Inflammatory macrophage treated with lipopolysaccharide for 1 hour (primary cell): ENCODE measurements around the gene SLC5A6.

Experiments used
- DNase-seq, 2 donors: peaks; one replicate each; pipeline ENCODE4 v3.0.0-alpha.2; 2020 to 2022

The SLC5A6 gene

DNA sequence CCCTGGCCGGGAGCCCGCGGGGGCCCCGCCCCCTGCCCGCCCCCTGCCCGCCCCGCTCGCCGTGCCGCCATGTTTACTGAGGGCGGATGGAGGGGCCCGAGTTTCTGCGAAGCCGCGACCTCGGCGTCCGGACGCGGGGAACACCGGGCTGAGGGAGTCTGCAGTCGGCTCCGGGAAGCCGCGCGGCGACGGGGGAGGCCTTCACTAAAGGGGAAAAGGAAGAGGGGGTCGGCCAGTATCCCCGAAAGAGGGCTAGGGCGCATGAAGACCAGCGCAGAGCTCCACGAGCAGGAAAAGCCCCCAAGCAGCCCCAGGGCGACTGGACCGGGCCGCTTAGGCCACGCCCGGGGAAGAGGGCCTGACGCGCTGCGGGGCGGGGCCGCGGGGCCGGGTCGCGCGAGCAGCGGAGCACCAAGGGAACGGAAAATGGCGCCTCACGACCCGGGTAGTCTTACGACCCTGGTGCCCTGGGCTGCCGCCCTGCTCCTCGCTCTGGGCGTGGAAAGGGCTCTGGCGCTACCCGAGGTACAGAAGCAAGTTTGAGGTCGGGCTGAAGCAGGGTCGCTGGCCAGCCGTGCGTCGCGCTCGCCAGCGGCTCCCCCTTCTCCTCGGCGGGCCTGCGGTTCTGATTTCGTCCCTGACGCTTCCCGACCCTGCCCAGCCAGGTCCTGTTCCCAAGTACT, at the start of gene SLC5A6, which contains the start of gene ATRAID:
Gene SLC5A6, minus strand, starts transcription at position 326 of the 683 bp plus-strand sequence. CDS start 4,618 bp downstream, outside the sequence.
Gene ATRAID, plus strand, starts transcription at position 99 of the 683 bp plus-strand sequence. Its CDS starts 328 bp downstream, at position 427.
- peak; percentile 88 to 95 for DNase-seq

DNA sequence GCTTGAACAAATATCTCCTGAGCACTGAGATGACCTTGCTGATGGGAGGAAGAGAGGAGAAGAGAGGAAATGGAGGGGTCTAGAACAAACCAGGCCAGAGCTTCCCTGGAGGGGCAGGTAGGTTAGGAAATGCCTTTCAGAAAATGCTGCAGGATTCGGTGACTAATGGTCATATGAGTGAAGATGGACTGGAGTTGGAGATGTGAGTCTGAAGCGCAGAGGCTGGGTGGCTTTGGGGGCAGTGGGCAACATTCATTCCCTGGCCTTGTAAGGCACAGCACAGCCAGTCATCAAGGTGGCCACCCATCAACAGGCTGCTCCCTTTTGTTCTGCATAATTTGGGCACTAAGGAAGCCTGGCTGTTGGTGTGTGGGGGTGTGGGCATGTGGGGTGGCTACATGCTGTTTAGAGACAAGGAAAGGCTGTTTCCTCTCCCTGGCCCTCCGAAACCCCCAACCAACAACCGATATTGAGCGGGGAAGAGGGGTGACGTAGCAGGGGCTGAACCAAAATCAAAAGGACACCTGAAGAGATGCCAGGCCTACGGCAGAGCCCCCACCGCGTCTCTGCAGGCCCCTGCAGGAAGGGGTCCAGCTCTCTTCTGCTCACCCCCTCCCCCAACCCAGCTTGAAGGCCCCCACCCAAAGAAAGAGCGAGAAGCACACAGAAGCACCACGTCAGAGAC, 49.3 kb upstream of the SLC5A6 start:
- no peak for DNase-seq

DNA sequence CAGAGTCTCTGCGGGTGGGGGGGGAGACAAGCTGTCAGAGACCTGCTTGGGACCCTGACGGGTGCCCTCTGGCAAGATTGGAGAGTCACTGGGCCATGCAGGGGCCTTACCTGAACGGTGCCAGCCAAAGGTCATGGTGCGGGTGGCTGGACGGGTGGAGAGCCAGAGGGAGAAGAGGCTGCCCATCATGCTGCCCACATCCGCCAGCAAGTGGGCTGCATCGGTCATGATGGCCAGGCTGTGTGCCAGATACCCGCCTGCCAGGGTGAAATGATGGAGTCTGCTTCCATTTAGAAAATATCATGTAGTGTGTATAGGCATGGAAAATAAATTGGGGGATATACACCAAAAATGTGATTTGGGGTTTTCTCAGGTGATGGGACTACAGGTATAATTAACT, 46.0 kb upstream of the SLC5A6 start:
- DNase-seq, result no peak

DNA sequence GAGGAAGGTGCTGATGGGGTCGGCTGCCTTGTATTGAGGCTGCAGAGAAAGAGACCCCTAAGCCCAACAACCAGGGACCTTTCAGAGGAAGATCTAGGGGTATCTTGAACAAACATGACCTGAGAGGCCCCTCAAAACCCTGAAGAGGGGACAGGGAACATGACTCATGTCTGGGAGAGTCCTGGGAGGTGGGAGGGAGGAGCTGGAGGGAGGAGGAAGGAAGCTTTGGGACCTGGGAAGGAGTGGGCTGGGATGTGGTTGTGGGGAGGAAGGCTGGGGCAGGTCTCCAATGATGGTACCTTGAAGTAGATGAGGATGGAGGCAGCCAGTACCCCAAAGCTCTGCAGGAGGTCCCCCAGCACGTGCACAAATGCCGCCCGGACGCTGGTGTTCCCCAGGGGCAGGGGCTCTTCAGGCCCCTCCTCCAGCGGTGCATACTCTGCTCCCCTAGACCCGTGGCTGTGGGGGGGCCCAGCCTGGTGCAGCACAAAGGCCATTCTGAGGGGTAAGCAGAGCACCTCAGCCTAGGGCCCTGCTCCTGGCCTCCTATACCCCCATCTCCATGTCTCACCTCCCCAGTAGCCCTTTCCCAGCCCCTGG, 44.9 kb upstream of the SLC5A6 start:
- DNase-seq, result no peak

DNA sequence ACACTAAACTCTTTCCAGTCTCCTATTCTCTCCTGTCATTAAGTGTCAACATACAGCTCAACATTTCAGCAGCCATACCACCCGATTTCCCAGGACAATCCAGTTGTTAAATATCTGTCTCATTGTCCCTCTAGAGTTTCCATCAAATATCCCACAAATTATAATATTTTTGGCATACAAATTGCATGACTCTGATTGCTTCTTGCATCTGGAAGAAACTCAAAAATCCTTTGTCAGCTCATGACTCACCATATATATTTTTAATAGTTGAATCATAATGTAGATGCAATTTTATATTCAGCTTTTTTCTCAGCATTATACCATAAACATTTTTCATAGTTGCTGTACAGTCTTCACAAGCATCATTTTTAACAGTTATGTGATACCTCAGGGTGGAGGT, 43.6 kb upstream of the SLC5A6 start:
- DNase-seq, result no peak

DNA sequence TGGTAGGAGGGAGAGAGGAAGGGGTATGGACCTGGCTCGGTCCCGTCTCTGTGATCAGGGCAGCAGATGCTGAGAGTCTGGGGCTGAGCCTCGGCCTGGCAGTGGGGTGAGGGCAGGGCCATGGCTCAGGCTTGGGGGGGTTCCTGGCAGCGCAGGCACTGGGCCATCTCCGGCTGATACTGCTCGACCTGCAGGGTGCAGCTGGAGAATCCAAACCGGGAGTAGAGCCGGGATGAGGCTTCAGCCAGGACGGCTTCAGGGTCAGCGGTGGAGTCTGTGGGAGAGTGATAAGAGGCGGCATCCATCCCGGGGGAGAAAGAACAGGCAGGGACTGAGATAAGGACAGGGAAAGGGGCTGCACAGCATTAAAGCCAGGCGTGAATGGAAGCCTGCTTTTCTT, 43.1 kb upstream of the SLC5A6 start:
- no peak for DNase-seq

DNA sequence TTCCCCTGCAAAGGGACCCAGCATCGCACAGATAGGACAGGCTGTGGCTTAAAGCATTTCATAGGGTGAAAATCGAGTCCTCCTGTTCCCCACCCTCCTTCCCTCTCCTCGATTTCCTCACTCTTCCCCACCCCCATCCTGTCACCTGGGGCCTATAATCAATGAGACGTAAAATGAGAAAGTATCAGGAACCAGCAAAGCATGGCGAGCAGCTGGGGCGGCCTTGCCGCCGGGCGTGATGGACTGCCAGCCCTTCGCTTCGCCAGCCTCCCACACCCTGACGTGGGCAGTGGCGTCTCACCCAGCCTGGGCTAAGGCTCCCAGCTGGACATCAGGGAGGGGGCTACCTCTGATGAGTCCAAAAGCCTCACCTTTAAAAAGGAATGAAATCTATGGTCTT, 39.7 kb upstream of the SLC5A6 start:
- DNase-seq, result no peak

DNA sequence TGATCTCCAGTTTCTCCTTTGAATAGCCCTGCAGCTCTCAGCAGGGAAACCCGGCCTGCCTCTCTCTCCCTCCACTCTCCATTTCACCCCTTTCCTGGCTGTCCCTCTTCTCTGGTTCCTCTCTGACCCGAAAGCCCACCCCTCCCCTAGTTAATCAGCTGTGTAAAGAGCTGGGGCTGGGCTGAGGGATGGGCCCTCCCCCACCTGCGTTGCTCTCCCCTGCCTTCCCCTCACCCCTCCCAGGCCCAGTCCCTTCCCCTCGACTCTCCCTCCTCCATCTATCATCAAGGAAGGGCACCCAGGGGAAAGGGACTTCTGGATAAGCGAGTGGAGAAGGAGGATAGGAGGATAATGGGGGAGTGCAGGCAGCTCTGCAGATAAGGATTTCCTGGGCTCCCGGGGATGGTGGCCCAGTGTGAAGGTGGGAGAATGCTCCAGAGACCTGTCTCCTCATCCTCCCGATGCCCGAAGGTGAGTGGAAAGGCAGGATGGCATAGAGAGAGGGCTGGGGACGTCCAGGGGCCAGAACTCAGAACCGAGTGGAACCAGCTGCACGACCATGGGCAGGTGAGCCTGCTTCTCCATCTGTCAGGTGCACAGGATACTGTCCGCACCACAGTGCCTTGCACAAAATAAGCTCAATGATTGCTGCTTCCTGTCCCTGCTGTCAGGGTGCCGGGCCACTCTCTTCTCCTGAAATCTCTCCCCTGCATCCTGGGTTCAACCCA, 38.7 kb upstream of the SLC5A6 start:
- no peak for DNase-seq

DNA sequence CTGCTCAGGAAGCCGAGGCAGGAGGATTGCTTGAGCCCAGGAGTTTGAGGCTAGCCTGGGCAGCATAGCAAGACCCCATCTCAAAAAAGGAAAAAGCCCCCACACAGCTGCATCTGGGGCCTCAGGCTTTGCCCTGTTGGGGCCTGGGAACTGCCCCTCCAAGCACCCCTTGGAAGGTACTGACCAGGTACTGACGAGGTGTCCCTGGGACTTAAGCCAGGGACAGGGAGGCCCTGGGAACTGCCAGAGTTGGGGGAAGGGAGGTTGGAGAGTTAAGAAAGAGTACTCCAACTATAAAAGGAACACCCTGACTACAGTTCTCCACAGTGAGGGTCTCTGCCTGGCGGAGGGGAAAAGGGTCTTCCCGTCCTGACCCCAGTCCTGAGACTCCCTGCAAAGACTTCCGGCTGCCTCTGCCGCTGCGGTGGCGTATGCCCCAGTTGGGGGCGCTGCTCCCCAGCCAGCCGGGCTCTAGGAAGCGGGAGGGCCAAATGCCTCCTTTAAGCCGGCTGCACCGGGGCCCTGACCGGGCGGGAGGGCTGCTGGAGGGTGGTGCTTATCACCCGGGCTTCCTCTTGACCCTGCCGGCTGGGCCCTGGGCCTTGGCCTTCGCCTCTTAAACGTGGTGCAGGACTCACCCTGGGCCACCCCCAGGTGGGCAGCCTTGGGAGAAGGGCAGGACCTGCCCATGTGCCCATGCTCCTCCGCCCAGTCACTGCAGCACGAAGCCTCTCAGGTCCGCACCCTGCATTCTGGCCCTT, 38.0 kb upstream of the SLC5A6 start:
- DNase-seq, result peak; percentile 40 to 70

DNA sequence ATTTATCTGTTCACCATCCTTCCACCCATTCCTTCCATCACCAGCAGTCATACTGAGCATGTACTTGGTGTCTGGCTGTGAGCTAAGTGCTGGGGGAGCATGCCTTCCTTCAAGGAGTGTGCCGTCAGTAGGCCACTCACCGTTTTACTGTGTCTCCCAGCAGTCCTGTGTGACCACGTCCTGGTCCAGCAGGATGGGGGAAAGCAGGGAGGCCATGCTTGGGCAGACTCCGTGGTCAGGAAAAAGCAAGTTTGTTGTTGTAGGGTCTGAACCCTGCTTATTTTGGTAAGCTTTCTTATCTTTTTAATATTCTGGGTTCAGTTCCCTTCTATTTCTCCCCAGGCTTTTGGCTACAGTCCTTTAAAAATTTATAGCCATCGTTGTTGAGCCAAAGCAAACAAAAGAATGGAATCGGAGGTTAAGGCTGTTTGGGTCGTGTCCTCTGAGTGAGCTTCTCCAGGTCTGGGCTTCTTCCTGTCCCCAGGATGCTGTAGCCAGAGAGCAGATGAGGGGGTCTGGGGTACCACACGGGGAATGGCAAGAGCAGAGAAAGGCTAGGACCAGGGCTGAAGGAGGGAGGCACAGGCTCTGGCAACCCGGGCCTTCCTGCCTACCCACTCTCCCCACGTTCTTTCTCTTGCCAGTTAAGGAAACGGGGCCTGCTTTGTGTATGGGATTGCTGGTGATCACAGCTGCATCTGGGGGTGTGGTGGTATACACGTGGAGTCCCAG, 37.3 kb upstream of the SLC5A6 start:
- DNase-seq, result no peak

DNA sequence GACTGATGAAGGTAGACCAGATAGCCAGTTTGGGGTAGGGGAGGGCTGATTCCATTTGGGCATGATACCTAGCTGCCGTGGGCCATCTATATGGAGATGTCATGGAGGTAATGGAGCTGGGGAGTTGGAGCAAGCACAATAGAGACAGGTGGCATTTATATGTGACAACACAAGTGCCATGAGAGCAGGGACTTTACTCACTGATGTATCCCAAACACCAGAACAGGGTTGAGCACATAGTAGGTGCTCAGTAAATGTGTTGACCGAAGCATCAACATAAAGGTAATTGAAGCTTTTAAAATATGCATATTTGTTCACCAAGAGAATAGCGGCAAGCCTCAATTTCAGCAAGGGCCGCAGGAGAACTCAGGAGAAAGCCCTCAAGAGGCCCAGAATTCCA, 35.8 kb upstream of the SLC5A6 start:
- DNase-seq, result no peak

DNA sequence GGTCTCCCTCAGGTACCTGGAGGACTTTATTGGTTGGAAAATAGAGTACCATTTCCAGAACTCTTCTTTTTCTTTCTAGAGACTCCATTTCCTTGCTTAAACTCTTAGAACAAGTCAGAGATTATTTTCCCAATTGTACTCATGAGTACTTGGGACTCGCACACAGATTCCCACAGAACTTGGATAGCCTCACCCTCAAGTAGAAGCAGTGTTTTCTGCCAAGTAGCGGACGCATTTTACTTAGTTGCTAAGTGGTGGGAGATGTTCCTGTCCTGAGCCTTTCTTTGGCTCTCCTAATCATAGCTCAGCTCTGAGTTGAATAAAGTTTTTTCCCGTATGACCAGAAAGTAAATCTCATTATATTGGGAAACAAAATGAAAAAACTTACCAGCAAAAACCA, 33.6 kb upstream of the SLC5A6 start:
- DNase-seq, result no peak

DNA sequence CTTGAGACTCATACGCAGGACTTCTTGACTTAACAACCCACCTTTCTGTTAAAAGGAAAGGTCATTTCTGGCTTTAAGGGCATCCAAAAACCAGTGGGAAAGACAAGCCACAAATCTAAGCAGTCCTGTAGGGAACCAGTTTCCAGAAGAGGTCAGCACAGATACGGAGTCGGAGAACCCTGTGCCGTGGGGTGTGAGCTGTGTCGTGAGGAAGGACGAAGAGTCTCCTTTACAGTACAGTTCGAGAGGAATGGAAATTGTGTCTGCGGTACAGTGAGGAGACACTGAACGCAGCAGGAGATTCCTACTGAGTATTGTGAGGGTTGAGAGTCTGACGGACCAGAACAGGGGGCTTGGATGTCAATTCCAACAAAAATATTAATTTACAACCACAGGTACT, 33.0 kb upstream of the SLC5A6 start:
- DNase-seq, result no peak

DNA sequence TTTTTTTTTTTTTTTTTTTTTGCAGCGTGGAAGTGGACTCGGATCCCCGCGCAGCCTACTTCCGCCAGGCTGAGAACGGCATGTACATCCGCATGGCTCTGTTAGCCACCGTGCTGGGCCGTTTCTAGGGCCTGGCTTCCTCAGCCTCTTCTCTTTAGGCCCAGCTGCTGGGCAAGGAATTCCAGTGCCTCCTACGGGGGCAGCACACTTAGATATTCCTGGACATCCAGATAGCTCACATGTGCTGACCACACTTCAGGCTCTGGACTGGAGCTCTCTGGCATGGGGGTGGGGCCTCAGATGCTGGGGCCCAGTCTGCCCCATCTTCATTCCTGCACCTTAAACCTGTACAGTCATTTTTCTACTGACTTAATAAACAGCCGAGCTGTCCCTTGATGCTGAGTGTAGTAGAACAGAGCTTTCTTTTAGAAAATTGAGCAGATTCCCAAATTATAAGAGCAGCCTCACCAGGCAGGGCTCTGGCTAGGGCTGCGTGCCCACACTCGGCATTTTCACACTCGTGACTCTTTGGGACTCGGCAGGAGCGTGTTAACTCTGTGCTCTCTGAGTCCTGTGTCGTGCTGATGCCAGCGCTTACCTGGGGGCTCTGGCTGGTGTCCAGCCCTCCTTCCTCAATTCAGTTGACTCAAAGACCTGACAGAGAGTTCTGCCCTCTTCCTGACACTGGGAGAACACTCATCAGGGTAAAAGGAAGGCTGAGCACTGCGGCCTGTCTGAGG, 31.5 kb upstream of the SLC5A6 start:
- DNase-seq, result no peak

DNA sequence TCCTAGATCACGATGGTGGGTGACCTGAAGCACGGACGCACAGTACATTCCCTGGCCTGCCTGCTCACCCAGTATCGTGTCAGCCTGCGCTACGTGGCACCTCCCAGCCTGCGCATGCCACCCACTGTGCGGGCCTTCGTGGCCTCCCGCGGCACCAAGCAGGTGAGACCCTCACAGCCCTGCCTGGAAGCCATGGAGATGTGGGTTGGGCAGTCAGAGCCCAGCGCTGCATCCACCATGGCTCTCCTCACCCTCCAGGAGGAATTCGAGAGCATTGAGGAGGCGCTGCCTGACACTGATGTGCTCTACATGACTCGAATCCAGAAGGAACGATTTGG, 30.5 kb upstream of the SLC5A6 start:
- DNase-seq, result no peak

DNA sequence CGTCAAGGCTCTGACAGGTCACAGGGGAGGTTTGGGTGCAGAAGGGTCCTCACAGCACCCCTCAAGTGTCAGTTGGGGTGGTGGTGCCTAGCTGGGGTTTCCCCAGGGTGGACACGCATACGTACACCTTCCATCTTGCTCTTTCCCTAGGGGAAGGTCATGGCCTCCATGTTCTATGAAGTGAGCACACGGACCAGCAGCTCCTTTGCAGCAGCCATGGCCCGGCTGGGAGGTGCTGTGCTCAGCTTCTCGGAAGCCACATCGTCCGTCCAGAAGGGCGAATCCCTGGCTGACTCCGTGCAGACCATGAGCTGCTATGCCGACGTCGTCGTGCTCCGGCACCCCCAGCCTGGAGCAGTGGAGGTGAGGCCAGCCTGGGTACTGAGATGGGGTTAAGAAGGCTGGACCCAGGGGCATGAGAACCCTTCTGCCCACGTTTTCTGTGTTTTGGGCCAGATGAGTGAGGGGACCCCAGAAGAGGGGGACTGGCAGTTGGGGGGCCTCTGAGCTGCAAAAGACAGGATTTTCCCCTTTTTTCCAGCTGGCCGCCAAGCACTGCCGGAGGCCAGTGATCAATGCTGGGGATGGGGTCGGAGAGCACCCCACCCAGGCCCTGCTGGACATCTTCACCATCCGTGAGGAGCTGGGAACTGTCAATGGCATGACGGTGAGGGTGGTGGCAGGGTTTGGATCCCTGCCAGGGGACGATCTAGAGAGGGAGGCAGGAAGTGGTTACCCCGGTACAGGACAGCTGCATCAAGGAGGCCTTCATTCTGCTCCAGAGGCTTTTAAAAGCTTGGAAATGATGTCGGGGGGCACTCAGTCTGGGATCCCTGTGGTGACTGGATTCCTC, 29.9 kb upstream of the SLC5A6 start:
- no peak for DNase-seq

DNA sequence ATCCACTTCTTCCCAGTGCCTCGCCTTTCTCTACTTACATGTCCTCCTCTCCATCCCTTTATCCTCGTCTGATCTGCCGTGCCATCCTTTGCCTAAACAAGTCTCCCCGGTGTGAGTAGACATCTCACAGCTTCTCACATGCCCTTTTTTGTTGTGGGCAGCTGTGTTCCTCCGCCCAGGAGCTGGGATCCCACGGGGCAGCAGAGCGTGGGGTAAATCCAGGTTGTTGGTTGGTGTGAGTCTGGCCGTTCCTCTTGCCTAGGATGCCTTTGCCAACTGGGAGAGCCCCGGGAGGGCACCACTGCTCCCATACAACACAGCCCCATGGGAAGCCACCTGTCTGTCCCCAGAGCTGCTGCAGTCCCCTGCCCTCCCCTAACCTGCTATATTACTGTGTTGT, 28.3 kb upstream of the SLC5A6 start:
- no peak for DNase-seq

DNA sequence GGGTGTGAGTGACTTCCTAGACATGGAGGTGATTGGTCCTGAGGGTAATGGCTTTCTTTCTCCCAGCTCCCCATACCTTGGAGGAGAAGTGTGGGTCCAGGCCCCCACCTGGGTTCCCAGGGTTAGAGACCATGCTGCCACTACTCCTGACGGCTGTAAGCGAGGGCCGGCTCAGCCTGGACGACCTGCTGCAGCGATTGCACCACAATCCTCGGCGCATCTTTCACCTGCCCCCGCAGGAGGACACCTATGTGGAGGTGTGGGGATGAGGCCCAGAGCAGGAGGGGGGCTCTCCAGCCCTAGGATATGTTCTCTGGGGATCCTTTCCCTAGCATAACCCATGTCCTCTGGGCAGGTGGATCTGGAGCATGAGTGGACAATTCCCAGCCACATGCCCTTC, 26.9 kb upstream of the SLC5A6 start:
- DNase-seq, result no peak

DNA sequence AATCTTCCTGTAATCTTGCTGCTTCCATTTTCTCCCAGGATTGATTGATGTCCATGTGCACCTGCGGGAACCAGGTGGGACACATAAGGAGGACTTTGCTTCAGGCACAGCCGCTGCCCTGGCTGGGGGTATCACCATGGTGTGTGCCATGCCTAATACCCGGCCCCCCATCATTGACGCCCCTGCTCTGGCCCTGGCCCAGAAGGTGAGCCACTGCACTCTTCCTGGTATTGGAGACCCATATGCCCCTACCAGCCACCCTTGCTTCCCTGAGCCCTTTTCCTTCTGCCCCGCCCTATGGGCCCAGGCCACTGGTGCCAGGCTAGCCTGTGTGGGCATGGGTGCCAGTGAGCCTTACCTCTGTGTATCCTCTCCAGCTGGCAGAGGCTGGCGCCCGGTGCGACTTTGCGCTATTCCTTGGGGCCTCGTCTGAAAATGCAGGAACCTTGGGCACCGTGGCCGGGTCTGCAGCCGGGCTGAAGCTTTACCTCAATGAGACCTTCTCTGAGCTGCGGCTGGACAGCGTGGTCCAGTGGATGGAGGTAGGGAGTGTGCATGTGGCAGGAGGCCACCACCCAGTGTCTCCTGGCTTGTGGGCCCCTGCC, 25.4 kb upstream of the SLC5A6 start:
- DNase-seq, result no peak

DNA sequence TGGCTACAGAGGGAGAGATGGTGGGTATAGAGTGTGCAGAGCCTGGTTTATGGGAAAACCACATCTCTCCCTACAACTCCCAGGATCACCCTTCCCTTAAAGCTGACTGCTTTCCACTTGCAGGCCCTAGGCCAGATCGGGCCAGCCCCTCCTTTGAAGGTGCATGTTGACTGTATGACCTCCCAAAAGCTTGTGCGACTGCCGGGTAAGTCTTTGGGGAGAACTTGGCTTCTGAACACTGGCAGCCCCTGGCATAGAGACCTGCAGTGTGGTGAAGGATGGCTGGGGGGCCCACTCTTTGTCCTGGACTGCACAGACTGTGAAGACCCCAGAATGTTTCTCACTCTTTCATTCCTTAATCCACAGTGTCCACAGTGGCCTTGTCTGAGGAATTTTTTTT, 24.6 kb upstream of the SLC5A6 start:
- no peak for DNase-seq
